GM13977 (cell line): Measurements from ENCODE around the gene TICRR.

Experiments
- DNase-seq: peaks from one replicate; pipeline ENCODE4 v3.0.0; 2012; ENCODE audit warnings: low spot score
- in situ Hi-C: fragments of 300-500 bp; cut with MboI; formaldehyde crosslinking; loops from one replicate; pipeline ENCODE4 v1.12.0; 2022; ENCODE audit warnings: low sequenced_read_pairs, low pct_unique_long_range_greater_than_20kb, mixed read lengths, inconsistent platforms; ENCODE audit not compliant: unreplicated experiment
- TF ChIP-seq, protein P1 (sequence below): IDR thresholded peaks from 2 replicates; pipeline ENCODE4 v1.5.1; 2012; ENCODE audit warnings: mild to moderate bottlenecking, control low read depth; ENCODE audit not compliant: insufficient read depth; ENCODE audit errors: extremely low read depth, missing control alignments

The TICRR gene

DNA sequence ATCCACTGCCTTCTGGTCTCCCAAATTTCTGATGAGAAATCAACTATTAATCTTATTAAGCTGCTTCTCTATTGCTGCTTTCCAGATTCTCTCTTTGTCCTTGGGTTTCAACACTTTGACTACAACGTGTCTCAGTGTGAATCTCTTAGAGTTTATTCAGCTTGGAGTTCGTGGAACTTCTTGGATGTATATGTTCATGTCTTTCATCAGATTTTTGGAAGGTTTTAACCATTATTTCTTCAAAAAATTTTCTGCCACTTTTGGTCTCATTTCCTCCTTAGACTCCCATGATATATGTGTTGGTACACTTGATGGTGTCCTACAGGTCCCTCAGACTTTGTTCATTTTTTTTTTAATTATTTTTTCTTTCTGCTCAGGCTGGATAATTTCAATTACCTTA, 36.0 kb downstream of the TICRR start:
- in situ Hi-C loops = no loop called here
- TF ChIP-seq, protein P1, sequence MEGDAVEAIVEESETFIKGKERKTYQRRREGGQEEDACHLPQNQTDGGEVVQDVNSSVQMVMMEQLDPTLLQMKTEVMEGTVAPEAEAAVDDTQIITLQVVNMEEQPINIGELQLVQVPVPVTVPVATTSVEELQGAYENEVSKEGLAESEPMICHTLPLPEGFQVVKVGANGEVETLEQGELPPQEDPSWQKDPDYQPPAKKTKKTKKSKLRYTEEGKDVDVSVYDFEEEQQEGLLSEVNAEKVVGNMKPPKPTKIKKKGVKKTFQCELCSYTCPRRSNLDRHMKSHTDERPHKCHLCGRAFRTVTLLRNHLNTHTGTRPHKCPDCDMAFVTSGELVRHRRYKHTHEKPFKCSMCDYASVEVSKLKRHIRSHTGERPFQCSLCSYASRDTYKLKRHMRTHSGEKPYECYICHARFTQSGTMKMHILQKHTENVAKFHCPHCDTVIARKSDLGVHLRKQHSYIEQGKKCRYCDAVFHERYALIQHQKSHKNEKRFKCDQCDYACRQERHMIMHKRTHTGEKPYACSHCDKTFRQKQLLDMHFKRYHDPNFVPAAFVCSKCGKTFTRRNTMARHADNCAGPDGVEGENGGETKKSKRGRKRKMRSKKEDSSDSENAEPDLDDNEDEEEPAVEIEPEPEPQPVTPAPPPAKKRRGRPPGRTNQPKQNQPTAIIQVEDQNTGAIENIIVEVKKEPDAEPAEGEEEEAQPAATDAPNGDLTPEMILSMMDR = no peak
- DNase-seq = no peak

DNA sequence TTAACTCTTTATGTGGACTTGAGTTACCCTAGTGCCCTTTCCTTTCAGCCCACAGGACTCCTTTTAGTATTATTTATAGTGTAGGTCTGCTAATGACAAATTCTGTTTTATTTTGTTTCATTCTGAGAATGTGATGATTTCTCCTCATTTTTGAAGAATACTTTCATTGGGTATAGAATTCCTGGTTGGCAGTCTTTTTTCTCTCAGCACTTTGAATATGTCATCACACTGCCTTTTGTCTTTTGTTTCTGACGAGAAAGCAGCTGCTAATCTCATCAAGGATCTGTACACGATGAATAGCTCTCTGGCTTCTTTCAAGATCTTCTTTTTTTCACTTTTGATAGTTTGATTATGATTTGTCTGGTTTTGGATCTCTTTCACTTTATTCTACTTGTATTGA, 37.8 kb downstream of the TICRR start:
- DNase-seq = no peak
- in situ Hi-C loops = no loop called here
- TF ChIP-seq, protein P1 = no peak

DNA sequence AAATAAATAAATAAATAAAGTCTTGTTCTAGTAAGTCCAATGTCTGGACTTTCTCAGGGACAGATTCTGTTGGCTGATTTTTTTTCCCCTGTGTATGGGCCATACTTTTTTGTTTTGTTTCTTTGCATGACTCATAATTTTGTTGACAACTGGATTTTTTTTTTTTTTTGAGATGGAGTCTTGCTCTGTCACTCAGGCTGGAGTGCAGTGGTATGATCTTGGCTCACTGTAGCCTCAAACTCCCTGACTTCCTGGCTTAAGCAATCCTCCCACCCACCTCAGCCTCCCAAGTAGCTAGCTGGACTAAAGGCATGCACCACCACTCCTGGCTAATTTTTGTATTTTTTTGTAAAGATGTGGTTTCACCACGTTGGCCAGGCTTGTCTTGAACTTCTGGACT, 38.9 kb downstream of the TICRR start:
- in situ Hi-C loops = no loop called here
- no peak for DNase-seq

DNA sequence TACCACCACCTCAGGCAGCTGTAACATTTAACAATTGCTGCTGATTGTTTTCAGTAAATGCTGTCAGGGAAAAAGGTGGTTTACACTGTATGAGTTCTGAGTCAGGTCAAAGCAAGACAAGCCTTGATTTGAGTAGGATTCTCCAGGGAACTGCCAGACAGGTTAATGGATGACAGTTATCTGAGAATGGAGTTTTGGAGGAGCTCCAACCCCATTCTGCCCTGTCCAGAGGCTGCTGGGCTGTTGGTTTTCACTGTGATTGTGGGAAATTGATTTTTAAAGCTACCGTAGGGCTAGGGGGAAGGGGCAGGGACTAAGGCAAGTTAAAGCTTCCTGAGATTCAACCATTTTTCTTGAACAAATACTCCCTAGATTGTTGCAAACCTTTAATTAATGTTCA, 39.9 kb downstream of the TICRR start:
- in situ Hi-C loops = no loop called here
- TF ChIP-seq, protein P1 = no peak
- no peak for DNase-seq

More for the DNA sequence above, 38.9 kb downstream of the TICRR start:
- TF ChIP-seq, protein P1 = no peak

DNA sequence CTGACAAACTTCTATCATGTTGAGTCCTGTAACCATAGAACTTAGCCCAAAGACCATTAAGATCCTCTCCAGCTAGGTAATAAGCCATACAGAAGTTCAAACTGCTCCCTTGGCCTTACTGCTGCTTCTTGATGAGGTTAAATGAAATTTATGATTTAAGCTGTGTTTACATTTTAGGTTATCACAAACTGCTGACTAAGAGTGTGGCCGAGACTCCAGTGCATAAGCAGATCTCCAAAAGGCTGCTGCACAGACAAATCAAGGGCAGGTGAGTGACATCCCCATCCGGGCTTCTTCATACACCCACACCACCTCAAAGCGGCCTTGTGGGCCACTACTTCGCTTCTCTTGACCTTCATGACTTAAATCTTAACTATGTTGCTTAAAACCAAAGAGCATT, 41.0 kb downstream of the TICRR start:
- in situ Hi-C loops = no loop called here
- DNase-seq = no peak
- TF ChIP-seq, protein P1 = no peak

DNA sequence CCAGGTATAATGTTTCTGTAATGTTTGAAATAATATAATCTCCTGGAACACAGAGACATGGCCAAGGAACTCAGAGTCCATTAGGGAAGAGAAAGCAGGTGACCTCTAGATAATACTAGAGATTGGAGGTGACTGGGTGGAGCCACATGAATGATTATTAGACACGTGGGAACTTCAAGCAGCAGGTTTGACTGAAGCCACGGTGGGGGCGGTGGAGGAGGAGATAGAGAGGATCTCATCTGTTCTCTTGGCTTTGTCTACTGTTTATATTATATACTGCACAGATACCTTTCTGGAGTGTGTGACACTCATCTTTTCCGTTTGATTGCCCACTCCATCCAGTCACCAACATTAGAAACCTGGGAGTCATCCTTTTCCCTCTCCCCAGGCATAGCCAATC, 46.3 kb downstream of the TICRR start:
- DNase-seq = no peak
- in situ Hi-C loops = no loop called here
- TF ChIP-seq, protein P1 = no peak

DNA sequence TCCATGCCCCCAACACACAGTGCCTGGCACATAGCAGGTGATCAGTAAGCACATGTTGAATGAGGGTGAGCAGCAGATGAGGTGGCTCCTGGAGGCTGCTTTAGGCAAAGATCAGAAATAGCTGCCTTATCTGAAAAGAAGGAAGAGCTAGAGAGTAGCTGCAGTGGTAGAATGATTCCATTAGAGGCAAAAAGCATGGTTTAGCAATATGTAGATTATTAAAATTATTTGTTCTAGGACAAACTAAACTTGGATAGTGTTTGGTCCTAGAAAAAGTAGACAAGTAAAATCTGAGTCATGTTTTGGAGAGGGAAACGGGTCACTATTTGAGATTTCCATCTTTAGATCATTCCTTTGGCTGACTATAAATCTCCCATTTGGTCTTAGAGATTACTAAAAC, 47.9 kb downstream of the TICRR start:
- in situ Hi-C loops = no loop called here
- DNase-seq = no peak
- TF ChIP-seq, protein P1 = no peak
